Heart left ventricle (tissue), 16 donors: Measurements from ENCODE around the gene FBXW12. TPM values are rescaled to one million over a fixed set of nuclear protein-coding genes. Genes with fewer than 3 reads are reported as not detected.

ENCODE experiments used
- ATAC-seq, 4 donors: fragments of 200-7000 bp; cut with Tn5 transposase; one replicate each; pipeline ENCODE4 v1.9.1; 2020 to 2022; ENCODE audit warnings: moderate library complexity in 4 of 4, mild to moderate bottlenecking in 3 of 4, moderate number of reproducible peaks in 1 of 4
- DNase-seq, 5 donors: peaks; one replicate each; pipeline ENCODE4 v3.0.0-alpha.2; 2020
- H3K27ac ChIP-seq, 12 donors: fragments of 200-600 bp; sonication (generic) in 4 of 12; one replicate each; pipeline versions ENCODE4 v1.5.0 to v1.8.0; 2016 to 2022; ENCODE audit warnings: mild to moderate bottlenecking in 2 of 12
- H3K27me3 ChIP-seq, 9 donors: fragments of 200-600 bp; sonication (generic) in 2 of 9; one replicate each; pipeline versions ENCODE4 v1.5.1 to v1.8.0; 2016 to 2022; ENCODE audit warnings: mild to moderate bottlenecking in 3 of 9
- H3K36me3 ChIP-seq, 9 donors: fragments of 200-600 bp; sonication (generic) in 2 of 9; one replicate each; pipeline versions ENCODE4 v1.5.0 to v1.8.0; 2018 to 2022; ENCODE audit warnings: mild to moderate bottlenecking in 2 of 9
- H3K4me1 ChIP-seq, 12 donors: fragments of 200-600 bp; sonication (generic) in 4 of 12; one replicate each; pipeline versions ENCODE4 v1.5.0 to v1.8.0; 2016 to 2022; ENCODE audit warnings: mild to moderate bottlenecking in 3 of 12
- H3K4me3 ChIP-seq, 12 donors: fragments of 200-600 bp; sonication (generic) in 4 of 12; one replicate each; pipeline versions ENCODE4 v1.5.0 to v1.8.0; 2017 to 2022; ENCODE audit warnings: mild to moderate bottlenecking in 9 of 12, moderate library complexity in 4 of 12
- H3K9me3 ChIP-seq, 12 donors: fragments of 200-600 bp; sonication (generic) in 4 of 12; one replicate each; pipeline versions ENCODE4 v1.5.0 to v1.8.0; 2016 to 2022; ENCODE audit warnings: mild to moderate bottlenecking in 1 of 12
- POLR2A ChIP-seq, 2 donors: fragments of 450-650 bp; IDR thresholded peaks; one replicate each; pipeline ENCODE4 v1.6.1; 2017; ENCODE audit warnings: antibody characterized with exemption in 2 of 2, mild to moderate bottlenecking in 2 of 2, moderate library complexity in 2 of 2
- WGBS, 4 donors: extraction: QIAGEN DNeasy Blood & Tissue Kit in 2 of 4; methylation state at CpG; one replicate each; pipeline versions ENCODE4 v1.1.5 to v1.1.7; 2013 to 2018; 5-methylcytosine and 5-hydroxymethylcytosine counted together
- intact Hi-C, 10 donors: fragments of 100-400 bp; cut with DNase I; formaldehyde crosslinking; loops; one replicate each; pipeline versions ENCODE4 v1.11.1 to v1.14.2; 2022
- polyA plus RNA-seq, 2 donors: library from polyadenylated mRNA; stranded (reverse); fragments of 200-250 nt; gene quantifications; one replicate each; pipeline ENCODE4 v1.2.3, GENCODE V29; 2013
- total RNA-seq, 9 donors: library from RNA; depleted of rRNA in 2 of 9; stranded (reverse); fragments of >200 nt in 2 of 9; fragmentation: NEBNext Ultra II Directional in 3 of 9; extraction: Animal tissue kit (Norgen Biotek cat#: 25700) in 3 of 9; gene quantifications; one replicate each; pipeline versions ENCODE4 v1.1.0 to v1.2.4, GENCODE V29; 2016 to 2023
- TF ChIP-seq, protein P1 (sequence below), 12 donors: fragments of 200-600 bp; sonication (generic) in 4 of 12; IDR thresholded peaks; one replicate each; pipeline versions ENCODE4 v1.5.0 to v1.8.0; 2018 to 2022; ENCODE audit warnings: antibody characterized with exemption in 12 of 12, mild to moderate bottlenecking in 5 of 12
- donor health status: ischemic (EF 13 %, LVEDD 7.1; RV severe dilation, severe dysfunction).
- donor health status: healthy with polysubstance abuse.
- donor health status: DM: no; HTN: yes; CAD: no.
- donor health status: DM: no; HTN: no; CAD: no.
- donor health status: ischemic (EF 25% LVEDD 6.9; RV normal size, moderate dysfunction).
- donor health status: ischemic (EF 25% LVEDD 5.7; RV mildly dilated, moderate dysfunction).
- donor health status: healthy.
- donor health status: DM: yes; HTN: yes; CAD: no.
- donor health status: ischemic (EF 35%, LVEDD 5.7; RV mildly dilated, moderate dysfunction).
- donor health status: nonischemic (EF 11% LVEDD 7.7; RV severe dilation, severe dysfunction).
- donor health status: DM: yes; HTN: yes; CAD: no.
- donor health status: PGD.
- donor health status: ischemic (EF 29% LVEDD 5.4; RV normal size, mild dysfunction).
- donor health status: nonischemic (EF 23%, LVEDD 6.1; RV moderate dilation, normal function).

The FBXW12 gene
- total and polyA plus RNA-seq, 11 donors: not detected

DNA sequence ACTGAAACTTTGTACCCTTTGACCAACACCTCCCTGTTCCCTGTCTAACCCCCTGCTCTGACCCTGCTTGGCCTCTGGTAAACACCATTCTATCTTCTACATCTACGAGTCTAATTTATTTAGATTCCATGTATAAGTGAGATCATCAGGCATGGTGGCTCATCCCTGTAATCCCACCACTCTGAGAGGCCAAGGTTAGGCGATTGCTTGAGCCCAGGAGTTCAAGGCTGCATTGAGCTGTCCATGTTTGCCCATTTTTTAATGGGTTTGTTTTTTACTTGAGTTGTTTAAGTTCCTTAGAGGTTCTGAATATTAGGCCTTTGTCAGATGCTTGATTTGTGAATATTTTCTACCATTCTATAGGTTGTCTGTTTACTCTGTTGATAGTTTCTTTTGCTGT lies 16.9 kb downstream of the FBXW12 start:
- H3K4me3 ChIP-seq: no peak overlapping the region
- no peak overlapping the region for H3K27ac ChIP-seq
- TF ChIP-seq, protein P1, sequence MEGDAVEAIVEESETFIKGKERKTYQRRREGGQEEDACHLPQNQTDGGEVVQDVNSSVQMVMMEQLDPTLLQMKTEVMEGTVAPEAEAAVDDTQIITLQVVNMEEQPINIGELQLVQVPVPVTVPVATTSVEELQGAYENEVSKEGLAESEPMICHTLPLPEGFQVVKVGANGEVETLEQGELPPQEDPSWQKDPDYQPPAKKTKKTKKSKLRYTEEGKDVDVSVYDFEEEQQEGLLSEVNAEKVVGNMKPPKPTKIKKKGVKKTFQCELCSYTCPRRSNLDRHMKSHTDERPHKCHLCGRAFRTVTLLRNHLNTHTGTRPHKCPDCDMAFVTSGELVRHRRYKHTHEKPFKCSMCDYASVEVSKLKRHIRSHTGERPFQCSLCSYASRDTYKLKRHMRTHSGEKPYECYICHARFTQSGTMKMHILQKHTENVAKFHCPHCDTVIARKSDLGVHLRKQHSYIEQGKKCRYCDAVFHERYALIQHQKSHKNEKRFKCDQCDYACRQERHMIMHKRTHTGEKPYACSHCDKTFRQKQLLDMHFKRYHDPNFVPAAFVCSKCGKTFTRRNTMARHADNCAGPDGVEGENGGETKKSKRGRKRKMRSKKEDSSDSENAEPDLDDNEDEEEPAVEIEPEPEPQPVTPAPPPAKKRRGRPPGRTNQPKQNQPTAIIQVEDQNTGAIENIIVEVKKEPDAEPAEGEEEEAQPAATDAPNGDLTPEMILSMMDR (IDR thresholded peaks at IDR 0.05): no peak
- TF ChIP-seq POLR2A (IDR thresholded peaks at IDR 0.05): no peak
- peaks cover 0 to 9% (median 2%) of the 10 kb centered on the region in 12 donors for H3K9me3 ChIP-seq
- H3K27me3 ChIP-seq: peaks cover 0 to 7% (median 0%) of the 10 kb centered on the region in 9 donors
- intact Hi-C loops: no loop called here
- no peaks in the 10 kb centered on the region for H3K4me1 ChIP-seq
- DNase-seq (no peak), ATAC-seq (no peak)
- whole genome bisulfite sequencing, 4 donors: 70 to 85% (median 78%) methylated on average over 2 of the region's 2 CpGs
- no peaks in the 10 kb centered on the region for H3K36me3 ChIP-seq

DNA sequence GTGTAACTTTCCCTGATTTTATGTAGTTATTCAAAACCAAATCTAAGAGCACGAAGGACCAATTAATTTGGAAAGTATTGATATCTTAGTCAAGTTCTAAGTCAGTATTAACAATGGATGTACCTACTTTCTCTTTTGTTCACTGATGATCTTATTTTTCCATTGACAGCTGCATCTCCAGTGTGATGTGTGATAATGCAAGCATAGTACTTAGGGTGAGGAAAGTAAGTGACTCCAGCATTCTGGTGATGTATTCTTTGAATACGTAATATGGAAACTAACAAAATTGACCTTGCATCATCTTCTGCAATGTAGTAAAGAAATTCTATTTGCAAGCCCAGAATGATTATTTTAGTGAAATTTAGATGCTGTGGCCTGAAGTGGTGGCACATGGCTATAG lies 22.4 kb downstream of the FBXW12 start:
- no peak for ATAC-seq
- TF ChIP-seq, protein P1 (IDR thresholded peaks at IDR 0.05): no peak
- TF ChIP-seq POLR2A (IDR thresholded peaks at IDR 0.05): no peak
- no peak for DNase-seq
- Histone ChIP-seq H3K9me3 (no peaks in the 10 kb centered on the region), H3K4me1 (no peaks in the 10 kb centered on the region), H3K36me3 (no peaks in the 10 kb centered on the region), H3K27me3 (peaks cover 0 to 16% (median 0%) of the 10 kb centered on the region in 9 donors), H3K4me3 (no peak overlapping the region), H3K27ac (no peak overlapping the region)
- intact Hi-C loops: no loop called here
- 89 to 96% (median 95%) methylated on average over 2 of the region's 2 CpGs for WGBS, 4 donors

DNA sequence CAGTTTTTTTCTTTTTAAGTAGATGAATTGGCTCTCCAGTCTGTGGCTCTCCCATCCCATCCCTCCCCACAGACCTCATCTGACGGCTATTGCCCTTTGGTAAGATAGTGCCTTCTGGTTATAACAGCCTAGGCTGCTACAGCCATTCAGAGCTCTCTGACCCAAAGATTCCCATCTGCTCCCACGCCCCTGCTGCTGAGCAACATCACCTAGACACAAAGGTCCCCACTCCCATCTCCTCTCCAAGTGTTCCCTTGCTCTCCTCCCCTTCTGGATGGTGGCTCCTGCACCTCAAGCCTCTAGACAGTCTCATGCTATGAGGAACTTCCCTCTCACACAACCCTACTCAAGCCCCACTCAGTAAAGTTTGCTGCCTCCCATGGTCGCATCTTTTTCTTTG lies 23.7 kb downstream of the FBXW12 start:
- DNase-seq (no peak), ATAC-seq (no peak)
- 57 to 73% (median 68%) methylated on average over 3 of the region's 3 CpGs for WGBS, 4 donors
- intact Hi-C loops: no loop called here
- H3K4me1 ChIP-seq: no peaks in the 10 kb centered on the region
- no peaks in the 10 kb centered on the region for H3K9me3 ChIP-seq
- TF ChIP-seq, protein P1 (IDR thresholded peaks at IDR 0.05): no peak
- TF ChIP-seq POLR2A (IDR thresholded peaks at IDR 0.05): no peak
- no peaks in the 10 kb centered on the region for H3K36me3 ChIP-seq
- H3K27me3 ChIP-seq: peaks cover 0 to 16% (median 0%) of the 10 kb centered on the region in 9 donors
- H3K4me3 ChIP-seq: no peak overlapping the region
- H3K27ac ChIP-seq: no peak overlapping the region

DNA sequence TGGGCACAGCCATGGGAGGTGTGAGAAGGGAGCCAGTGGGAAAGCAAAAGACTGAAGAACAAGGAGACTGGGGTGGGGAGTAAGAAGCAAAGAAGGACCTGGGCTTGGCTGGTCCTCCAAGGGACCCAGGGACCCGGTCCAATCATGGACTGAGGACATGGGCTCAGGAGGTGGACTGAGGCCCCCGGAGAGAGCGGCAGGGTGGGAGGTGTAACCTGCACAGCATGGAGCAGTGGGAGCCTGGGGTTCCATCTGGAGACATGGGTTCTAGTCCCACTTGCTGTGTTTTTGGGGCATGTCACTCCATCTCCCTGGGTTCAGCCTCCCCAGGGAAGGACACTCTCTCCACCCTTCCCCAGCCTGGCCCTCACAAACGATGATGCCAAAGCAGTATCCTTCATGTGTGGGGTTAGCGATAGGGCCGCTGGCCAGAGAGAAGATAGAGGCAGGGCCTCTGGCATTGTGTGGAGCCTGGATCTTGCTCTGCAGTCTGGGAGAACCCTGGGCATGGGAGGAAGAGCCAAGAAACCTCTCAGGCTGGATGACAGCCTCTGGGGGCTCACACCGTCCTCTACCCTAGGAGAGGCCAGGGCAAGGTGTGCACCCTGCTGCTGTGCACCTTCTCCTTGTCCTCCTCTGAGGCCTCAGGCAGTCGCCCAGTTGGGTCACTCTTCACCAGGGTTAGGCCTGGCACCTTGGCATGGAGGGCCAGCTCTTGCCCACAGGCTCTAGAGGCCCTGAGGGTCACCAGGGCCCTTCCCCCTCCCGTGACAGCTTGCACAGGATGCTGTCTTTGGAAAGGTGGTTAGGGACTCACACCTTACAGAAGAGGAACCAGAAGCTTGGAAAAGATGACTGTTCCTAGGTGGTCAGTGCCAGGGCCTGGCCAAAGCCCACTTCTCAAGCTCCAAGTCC lies 26.0 kb downstream of the FBXW12 start:
- intact Hi-C loops: no loop called here
- no peak for ATAC-seq
- 67 to 73% (median 70%) methylated on average over 8 to 9 of the region's 9 CpGs for WGBS, 4 donors
- Histone ChIP-seq H3K27ac (no peak overlapping the region), H3K4me3 (no peak overlapping the region), H3K36me3 (no peaks in the 10 kb centered on the region), H3K4me1 (peaks cover 0 to 11% (median 2%) of the 10 kb centered on the region in 12 donors), H3K27me3 (peaks cover 0 to 16% (median 0%) of the 10 kb centered on the region in 9 donors), H3K9me3 (no peaks in the 10 kb centered on the region)
- TF ChIP-seq, protein P1 (IDR thresholded peaks at IDR 0.05): no peak
- TF ChIP-seq POLR2A (IDR thresholded peaks at IDR 0.05): no peak
- DNase-seq: peak in 2 of 5 donors; percentile 15 to 62
